ENCODE data around the gene FRRS1L.

The FRRS1L gene

GRCh38 chr9:109083141-109083540 is 83.9 kb downstream of the FRRS1L start:
- Histone ChIP-seq H3K4me3 (ENCODE audit: low read depth in 1 of 2, low read length in 2 of 2) (no peak overlapping the region), H3K27me3 (ENCODE audit: control insufficient read depth in 1 of 2, insufficient read depth in 2 of 2, low read length in 2 of 2) (no peaks in the 10 kb centered on the region), H3K27ac (ENCODE audit: low read depth, low read length) (no peak overlapping the region), H3K36me3 (ENCODE audit: control insufficient read depth in 1 of 2, insufficient read depth in 2 of 2, low read length in 2 of 2) (peaks cover 23 to 44% of the 10 kb centered on the region in 2 donors), H3K9me3 (ENCODE audit: control insufficient read depth in 1 of 2, low read length in 2 of 2) (no peaks in the 10 kb centered on the region), H3K9ac (ENCODE audit: low read depth in 1 of 2, low read length in 2 of 2) (no peak overlapping the region), H3K4me1 (ENCODE audit: control insufficient read depth in 1 of 2, insufficient read depth in 2 of 2, low read length in 2 of 2) (peaks cover 3 to 13% of the 10 kb centered on the region in 2 donors)

GRCh38 chr9:109082091-109082620 is 84.9 kb downstream of the FRRS1L start:
- Histone ChIP-seq H3K4me3 (ENCODE audit: low read depth in 1 of 2, low read length in 2 of 2) (no peak overlapping the region), H3K27me3 (ENCODE audit: control insufficient read depth in 1 of 2, insufficient read depth in 2 of 2, low read length in 2 of 2) (no peaks in the 10 kb centered on the region), H3K36me3 (ENCODE audit: control insufficient read depth in 1 of 2, insufficient read depth in 2 of 2, low read length in 2 of 2) (peaks cover 17 to 38% of the 10 kb centered on the region in 2 donors), H3K27ac (ENCODE audit: low read depth, low read length) (no peak overlapping the region), H3K9me3 (ENCODE audit: control insufficient read depth in 1 of 2, low read length in 2 of 2) (no peaks in the 10 kb centered on the region), H3K4me1 (ENCODE audit: control insufficient read depth in 1 of 2, insufficient read depth in 2 of 2, low read length in 2 of 2) (peaks cover 3 to 13% of the 10 kb centered on the region in 2 donors), H3K9ac (ENCODE audit: low read depth in 1 of 2, low read length in 2 of 2) (no peak overlapping the region)

All from duodenal mucosa (tissue), 2 donors.